GDM1 (cell line): ENCODE data around the gene NMUR1.

Experiments
- DNase-seq: peaks from one replicate; lab custom pipeline; 2025; lab: John Stamatoyannopoulos, UW

Gene NMUR1

GRCh38 chr2:231483398-231484329 lies 46.6 kb downstream of the NMUR1 start:
- DNase-seq, result no peak

- DNase-seq, result peak; percentile 34
Measured at GRCh38 chr2:231482806-231483391, 47.3 kb downstream of the NMUR1 start.

GRCh38 chr2:231480781-231481180 lies 49.5 kb downstream of the NMUR1 start:
- DNase-seq, result no peak

GRCh38 chr2:231479455-231479854 lies 50.8 kb downstream of the NMUR1 start:
- DNase-seq, result no peak

- no peak for DNase-seq
Measured at GRCh38 chr2:231476920-231477319, 53.3 kb downstream of the NMUR1 start.

GRCh38 chr2:231475965-231476364 lies 54.3 kb downstream of the NMUR1 start:
- DNase-seq, result no peak
